K562 (cell line): ENCODE results near the gene GMDS. TPM values are rescaled to one million over a fixed set of nuclear protein-coding genes. Genes with fewer than 3 reads are reported as not detected.

Experiments used
- ATAC-seq: fragments of 200-7000 bp; cut with Tn5 transposase; 3 replicates; pipeline ENCODE4 v1.9.1; 2020; ENCODE audit warnings: moderate library complexity
- BruUV-seq: library from RNA; stranded (reverse); fragments of 400-500 nt; replicated peaks from 2 replicates; lab custom pipeline; 2021; lab: Mats Ljungman, UMichigan
- CTCF ChIA-PET: fragments of 300-600 bp; formaldehyde crosslinking; extraction: SDS; loops from one replicate; lab custom pipeline; 2021; ENCODE audit warnings: low intra/inter-chr PET ratio; lab: Yijun Ruan, JAX
- POLR2A ChIA-PET: fragments of 300-600, 350-650 bp; sonication (Branson Sonifier 250); formaldehyde crosslinking; extraction: SDS; loops from one replicate; lab custom pipeline; 2021; ENCODE audit warnings: antibody characterized with exemption, inconsistent platforms; lab: Yijun Ruan, JAX
- DNase-seq, 4 experiments: peaks; one replicate each; pipeline versions ENCODE4 v3.0.0 to v3.0.0-alpha.2; 2011 to 2018; ENCODE audit warnings: low spot score in 3 of 4, mixed read lengths in 3 of 4; ENCODE audit errors: extremely low read depth in 1 of 4
- FAIRE-seq: peaks from 2 replicates; lab custom pipeline; 2011; peaks lifted over from hg19 to GRCh38; lab: Jason Lieb, UNC
- H2AFZ ChIP-seq: 2 replicates; pipeline ENCODE4 v1.6.0; 2011; ENCODE audit warnings: low read depth, low read length, control low read depth, inconsistent platforms
- H3K27ac ChIP-seq: fragments of 200-600 bp; 3 replicates; pipeline ENCODE4 v1.8.0; 2011; ENCODE audit warnings: low read depth, mild to moderate bottlenecking, control low read depth, inconsistent platforms, low read length, moderate library complexity, mixed read lengths; ENCODE audit errors: extremely low read depth
- H3K27me3 ChIP-seq, 2 experiments: fragments of 300-600 bp in 1 of 2; 2 replicates in 1 of 2; 3 replicates in 1 of 2; pipeline versions ENCODE4 v1.6.0 to v1.8.0; 2011; ENCODE audit warnings: inconsistent platforms in 2 of 2, low read length in 2 of 2, mild to moderate bottlenecking in 1 of 2, mixed read lengths in 1 of 2, moderate library complexity in 1 of 2; ENCODE audit not compliant: control insufficient read depth in 2 of 2, insufficient read depth in 2 of 2
- H3K36me3 ChIP-seq: fragments of 300-600 bp; 3 replicates; pipeline ENCODE4 v1.8.0; 2011; ENCODE audit warnings: mild to moderate bottlenecking, low read length, inconsistent platforms; ENCODE audit not compliant: control insufficient read depth, insufficient read depth
- H3K4me1 ChIP-seq, 2 experiments: fragments of 200-600 bp in 1 of 2; replicated peaks in 1 of 2; 2 replicates in 1 of 2; 3 replicates in 1 of 2; pipeline versions ENCODE4 v1.5.1 to v1.8.0; 2011; ENCODE audit warnings: inconsistent platforms in 2 of 2, low read length in 2 of 2, mild to moderate bottlenecking in 1 of 2, mixed read lengths in 1 of 2, moderate library complexity in 1 of 2; ENCODE audit not compliant: control insufficient read depth in 2 of 2, insufficient read depth in 2 of 2
- H3K4me2 ChIP-seq: 2 replicates; pipeline ENCODE4 v1.6.1; 2011; ENCODE audit warnings: low read length, control low read depth, inconsistent platforms, mixed read lengths; ENCODE audit not compliant: insufficient read depth
- H3K4me3 ChIP-seq: fragments of 200-600 bp; sonication (generic), shearing (Covaris generic); 2 replicates; pipeline ENCODE4 v1.5.1; 2016; ENCODE audit warnings: control low read depth, inconsistent platforms
- H3K79me2 ChIP-seq: fragments of 200-600 bp; 3 replicates; pipeline ENCODE4 v1.8.0; 2011; ENCODE audit warnings: low read length, inconsistent platforms; ENCODE audit not compliant: control insufficient read depth, insufficient read depth
- H3K9ac ChIP-seq, 2 experiments: 2 replicates each; pipeline versions ENCODE4 v1.6.0 to v1.6.1; 2011; ENCODE audit warnings: low read depth in 2 of 2, low read length in 2 of 2, control low read depth in 1 of 2, inconsistent platforms in 1 of 2, mild to moderate bottlenecking in 1 of 2, mixed read lengths in 1 of 2; ENCODE audit not compliant: insufficient read depth in 1 of 2
- H3K9me1 ChIP-seq: one replicate; pipeline ENCODE4 v1.6.0; 2011; ENCODE audit warnings: inconsistent platforms, mild to moderate bottlenecking, low read length, moderate library complexity; ENCODE audit not compliant: control insufficient read depth, insufficient read depth
- H3K9me3 ChIP-seq: replicated peaks from 2 replicates; pipeline ENCODE4 v1.5.1; 2011; ENCODE audit warnings: low read depth, low read length, inconsistent platforms; ENCODE audit not compliant: control insufficient read depth, insufficient read depth
- H4K20me1 ChIP-seq: replicated peaks from 2 replicates; pipeline ENCODE4 v1.6.1; 2011; ENCODE audit warnings: low read length, inconsistent platforms, mixed read lengths; ENCODE audit not compliant: control insufficient read depth, insufficient read depth
- ARID2 ChIP-seq: fragments of 450-650 bp; IDR thresholded peaks from 2 replicates; pipeline ENCODE4 v1.6.1; 2017; ENCODE audit warnings: antibody characterized with exemption, mild to moderate bottlenecking
- ERF ChIP-seq: fragments of 450-650 bp; formaldehyde crosslinking; IDR thresholded peaks from 2 replicates; pipeline ENCODE4 v1.4.0; 2020; ENCODE audit warnings: mild to moderate bottlenecking, mixed read lengths
- KAT2B ChIP-seq: IDR thresholded peaks from one replicate; pipeline ENCODE4 v1.6.1; 2012; ENCODE audit warnings: low read depth, mild to moderate bottlenecking, control low read depth, inconsistent platforms, low read length, moderate library complexity
- KDM1A ChIP-seq, 2 experiments: fragments of 450-650 bp; IDR thresholded peaks; 2 replicates each; pipeline ENCODE4 v1.6.1; 2016; ENCODE audit warnings: mild to moderate bottlenecking in 2 of 2
- KLF10 ChIP-seq: fragments of 250-450 bp; sonication (Bioruptor Pico); IDR thresholded peaks from 2 replicates; pipeline ENCODE4 v1.6.1; 2021; ENCODE audit warnings: matching md5 sums
- MAFG ChIP-seq: fragments of 450-650 bp; conservative IDR thresholded peaks from 2 replicates; pipeline ENCODE4 v1.6.1; 2016; ENCODE audit warnings: missing genetic modification characterization, missing compliant biosample characterization
- POU5F1 ChIP-seq: fragments of 150-350 bp; IDR thresholded peaks from 2 replicates; pipeline ENCODE4 v1.6.1; 2014; ENCODE audit warnings: borderline replicate concordance, low read length, low read depth, mild to moderate bottlenecking; ENCODE audit not compliant: partially characterized antibody
- SMAD2 ChIP-seq: fragments of 150-350 bp; IDR thresholded peaks from 2 replicates; pipeline ENCODE4 v1.6.1; 2014; ENCODE audit warnings: low read depth, mild to moderate bottlenecking, low read length
- SRSF1 ChIP-seq: fragments of 200-400 bp; formaldehyde crosslinking; IDR thresholded peaks from 2 replicates; pipeline ENCODE4 v1.6.1; 2017; ENCODE audit warnings: mild to moderate bottlenecking, low read depth, low read length, moderate library complexity
- TBP ChIP-seq: optimal IDR thresholded peaks from 2 replicates; pipeline ENCODE3; 2011; ENCODE audit warnings: low read depth, low read length, improper control_type of control experiment
- USF2 ChIP-seq: sonication (generic); formaldehyde crosslinking; IDR thresholded peaks from 2 replicates; pipeline ENCODE4 v1.5.0; 2020; ENCODE audit warnings: missing genetic modification reagents
- ZBTB5 ChIP-seq: fragments of 450-650 bp; IDR thresholded peaks from 2 replicates; pipeline ENCODE4 v1.6.1; 2017; ENCODE audit warnings: antibody characterized with exemption
- ZNF232 ChIP-seq: sonication (generic); formaldehyde crosslinking; IDR thresholded peaks from 2 replicates; pipeline ENCODE4 v1.8.0; 2022; ENCODE audit warnings: mild to moderate bottlenecking, missing genetic modification reagents
- ZNF592 ChIP-seq: fragments of 450-650 bp; IDR thresholded peaks from 2 replicates; pipeline ENCODE4 v1.6.1; 2017; ENCODE audit warnings: antibody characterized with exemption, mild to moderate bottlenecking
- ZNF766 ChIP-seq: fragments of 200-800 bp; sonication (Bioruptor generic); conservative IDR thresholded peaks from 2 replicates; pipeline ENCODE4 v1.6.1; 2016; ENCODE audit warnings: missing genetic modification characterization, missing compliant biosample characterization
- WGBS: fragments of 100-300 bp; shearing (Covaris generic); methylation state at CpG from one replicate; pipeline ENCODE4 v1.1.6; 2016; ENCODE audit warnings: low coverage, mixed read lengths; ENCODE audit not compliant: insufficient coverage; ENCODE audit errors: missing lambda C conversion rate; 5-methylcytosine and 5-hydroxymethylcytosine counted together
- in situ Hi-C: fragments of 300-500 bp; cut with MboI; formaldehyde crosslinking; loops from 4 replicates; pipeline ENCODE4 v1.15.0; 2018; ENCODE audit warnings: inconsistent platforms, mixed read lengths
- intact Hi-C: fragments of 100-400 bp; cut with micrococcal nuclease; formaldehyde crosslinking; loops from 2 replicates; pipeline ENCODE4 v1.14.2; 2022
- polyA plus RNA-seq, 8 experiments: library from polyadenylated mRNA; depleted of rRNA in 4 of 8; stranded (reverse) in 5 of 8; unstranded in 3 of 8; fragments of >200 nt; fragmentation: Nextera tagmentation in 2 of 8; fragmentation: Illumina TruSeq in 1 of 8; extraction: Ambion mirVana in 2 of 8; extraction: Trizol in 1 of 8; gene quantifications; 2 replicates each; pipeline versions ENCODE4 v1.2.1 to v1.2.3, GENCODE V29; 2011 to 2014; ENCODE audit warnings: inconsistent platforms in 1 of 8, missing spikeins in 1 of 8
- total RNA-seq, 7 experiments: library from RNA; depleted of rRNA in 6 of 7; stranded (reverse); fragments of >200 nt in 6 of 7; fragmentation: Illumina TruSeq in 2 of 7; extraction: Trizol in 2 of 7; gene quantifications; 2 replicates each; pipeline versions ENCODE4 v1.2.1 to v1.2.3, GENCODE V29; 2011 to 2021; ENCODE audit warnings: low replicate concordance in 1 of 7

GMDS gene
- total and polyA plus RNA-seq, 9 of the 15 experiments (the other 6 are each of a cell fraction or from before 2014, with no cell fraction given), result 0.48 to 31.8 (median 13.4) TPM

GRCh38 chr6:1716868-1717267 lies 528.5 kb downstream of the GMDS start (continued):
- no peak for TF ChIP-seq ZNF592
- no peak for TF ChIP-seq SMAD2
- TF ChIP-seq ZBTB5, result no peak

DNA sequence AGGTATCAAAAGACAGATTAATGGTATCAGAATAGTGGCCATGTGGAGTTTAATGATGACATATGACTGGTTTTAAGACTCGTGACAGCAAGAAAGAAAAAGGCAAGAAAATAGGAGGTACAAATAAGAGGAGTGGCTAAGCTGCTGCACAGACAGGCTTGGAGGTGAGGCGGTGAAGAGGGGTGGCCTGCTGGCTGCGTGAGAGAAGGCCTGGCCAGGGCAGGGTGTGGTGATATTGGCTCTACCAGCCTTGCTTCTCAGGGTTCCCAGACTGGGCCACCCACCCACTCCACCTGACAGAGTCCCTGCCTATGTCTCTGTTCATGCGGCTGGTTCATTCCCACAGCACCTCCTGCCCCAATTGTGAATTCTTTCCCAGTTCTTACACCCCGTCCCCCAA lies 529.0 kb downstream of the GMDS start:
- H3K4me3 ChIP-seq, result no peak overlapping the region
- no peak overlapping the region for H3K27ac ChIP-seq
- no peak for ATAC-seq
- BruUV-seq, result no TSS peak
- ChIA-PET CTCF (no interaction called here), POLR2A (no interaction called here)
- no peaks in the 10 kb centered on the region for H3K9me1 ChIP-seq
- no peaks in the 10 kb centered on the region for H3K9me3 ChIP-seq
- no peak overlapping the region for H3K9ac ChIP-seq
- no peak overlapping the region for H3K4me2 ChIP-seq
- H4K20me1 ChIP-seq, result no peaks in the 10 kb centered on the region; the same call in 1 of the 2 replicates
- in situ Hi-C loops, result no loop called here
- no peaks in the 10 kb centered on the region for H3K79me2 ChIP-seq
- H3K4me1 ChIP-seq, result no peaks in the 10 kb centered on the region
- no peak for FAIRE-seq
- DNase-seq, result no peak
- WGBS, result 27% methylated on average over 5 of the region's 5 CpGs
- intact Hi-C loops, result no loop called here
- H3K27me3 ChIP-seq, result peaks cover 5 to 20% of the 10 kb centered on the region in 2 experiments; a peak in 4 of 5 replicates
- H3K36me3 ChIP-seq, result no peaks in the 10 kb centered on the region
- H2AFZ ChIP-seq, result no peak overlapping the region
- TF ChIP-seq KLF10 (CRISPR knock-in tag) (no peak), ZNF232 (CRISPR knock-in tag) (no peak), POU5F1 (no peak), ZNF766 (no peak), KDM1A (IDR thresholded peaks at IDR 0.05) (no peak), USF2 (CRISPR knock-in tag) (no peak), MAFG (tag) (no peak), ERF (no peak), TBP (no peak), KAT2B (no peak), SRSF1 (no peak), ARID2 (no peak)
